ENCODE results near the gene SLC16A10. TPM values are rescaled to one million over a fixed set of nuclear protein-coding genes. Genes with fewer than 3 reads are reported as not detected.
A peak's percentile ranks its signal among the peaks of the same experiment; 100 is the strongest.
"Not testable (repeated sequence)": the region's sequence is repeated elsewhere in the genome, so short reads cannot be mapped to it uniquely, and the experiment has no call there.

SLC16A10 gene
- total RNA-seq, 1 experiment from 2014 or later, result 5.9 TPM

DNA sequence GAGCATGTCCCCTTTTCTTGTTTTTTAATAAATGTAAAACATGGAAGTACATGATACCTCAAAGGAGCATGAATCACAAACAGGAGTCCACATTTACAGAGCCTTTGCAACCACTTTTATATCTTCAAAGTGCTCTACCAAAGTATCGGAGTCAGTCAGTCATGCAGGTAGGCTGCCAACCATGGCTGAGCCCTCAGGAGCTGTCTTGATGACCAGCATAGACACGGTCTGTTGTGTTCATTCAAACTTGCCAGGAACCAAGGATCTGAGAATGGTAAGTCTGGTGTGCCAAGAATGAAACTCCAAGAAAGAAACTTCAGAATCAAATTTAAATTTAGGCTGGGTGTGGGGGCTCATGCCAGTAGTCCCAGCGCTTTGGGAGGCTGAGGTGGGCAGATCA, 111.5 kb downstream of the SLC16A10 start:
- DNase-seq (ENCODE audit: low read depth, low spot score), result no peak
- in situ Hi-C loops (cut with HindIII; ENCODE audit: low pct_unique_long_range_greater_than_20kb, low sequenced_read_pairs), result no loop called here

DNA sequence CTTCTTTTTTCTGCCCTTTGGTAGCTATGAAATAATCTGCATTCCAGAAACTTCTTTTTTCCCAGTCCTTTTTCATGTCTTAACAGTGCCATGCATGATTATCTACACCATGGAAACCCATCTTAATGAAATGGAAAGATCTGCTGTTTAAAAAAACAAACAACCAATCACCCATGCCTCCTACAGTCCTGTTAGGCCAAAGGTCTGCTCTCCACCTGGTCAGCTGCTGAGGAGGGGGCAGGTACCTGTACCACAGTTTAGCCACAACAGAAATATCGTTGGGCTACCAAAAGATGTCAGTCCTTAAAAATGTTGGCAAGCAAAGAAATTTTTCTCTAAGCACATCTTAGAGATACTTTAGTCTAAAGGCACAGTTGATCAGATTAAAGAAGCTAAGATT, 112.6 kb downstream of the SLC16A10 start:
- no peak for DNase-seq (ENCODE audit: low read depth, low spot score)
- in situ Hi-C loops (cut with HindIII; ENCODE audit: low pct_unique_long_range_greater_than_20kb, low sequenced_read_pairs), result no loop called here

DNA sequence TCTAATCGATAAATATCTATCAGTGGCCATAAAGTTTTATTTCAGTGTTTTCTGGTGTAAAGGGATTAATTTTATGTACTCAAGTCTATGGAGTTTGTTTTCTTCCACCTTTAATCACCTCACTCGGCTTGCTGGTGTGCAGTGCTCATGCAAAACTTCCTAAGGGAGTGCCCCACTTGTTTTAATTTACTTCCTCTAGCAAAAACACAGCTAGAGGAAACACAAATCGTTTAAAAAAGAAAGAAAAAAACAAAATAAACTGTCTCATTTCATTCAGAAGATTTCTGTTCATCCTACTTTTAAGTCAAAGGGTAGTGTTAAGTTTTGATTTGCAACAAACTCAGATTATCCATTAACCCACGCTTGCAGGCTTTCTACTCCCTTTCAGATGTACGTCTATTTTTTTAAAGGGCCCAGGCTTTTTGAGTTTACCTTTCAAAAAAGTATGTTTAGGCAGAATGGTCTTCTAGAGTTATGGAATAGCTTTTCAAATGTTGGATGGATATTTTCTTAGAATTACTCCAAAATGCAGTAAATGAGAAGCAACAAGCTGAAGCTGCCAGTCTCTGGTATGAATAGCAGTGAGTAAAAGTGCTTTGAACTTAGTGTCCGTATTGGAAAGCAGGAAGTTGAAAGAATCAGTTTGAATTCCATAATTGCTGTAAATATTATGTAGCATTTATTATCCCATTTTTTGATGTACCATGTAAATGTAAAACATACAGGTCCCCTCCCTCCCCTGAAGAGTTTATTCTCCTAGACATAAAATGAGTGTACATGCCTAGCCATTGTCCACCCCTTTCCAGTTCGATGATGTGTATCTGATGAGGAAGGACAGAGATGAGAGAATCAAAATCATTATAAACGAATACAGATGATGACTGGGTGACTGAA, 113.3 kb downstream of the SLC16A10 start:
- DNase-seq (ENCODE audit: low read depth, low spot score), result no peak
- in situ Hi-C loops (cut with HindIII; ENCODE audit: low pct_unique_long_range_greater_than_20kb, low sequenced_read_pairs), result no loop called here

DNA sequence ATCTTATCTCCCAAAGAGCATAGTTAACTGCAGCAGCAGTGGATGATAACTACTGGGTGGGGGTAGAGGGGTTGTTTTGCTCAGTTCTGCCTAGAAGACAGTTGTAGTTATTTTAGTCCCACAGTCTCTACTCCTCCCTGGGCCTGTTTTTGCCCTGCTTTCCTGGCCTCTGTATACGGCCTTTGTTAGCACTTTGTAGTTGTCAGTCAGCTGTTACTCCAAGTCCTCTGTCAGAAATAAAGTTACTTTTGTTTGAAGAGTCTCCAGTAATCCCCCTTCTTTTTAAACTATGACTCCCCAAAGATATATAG, 113.9 kb downstream of the SLC16A10 start:
- DNase-seq (ENCODE audit: low read depth, low spot score), result peak; percentile 33
- in situ Hi-C loops (cut with HindIII; ENCODE audit: low pct_unique_long_range_greater_than_20kb, low sequenced_read_pairs), result no loop called here

DNA sequence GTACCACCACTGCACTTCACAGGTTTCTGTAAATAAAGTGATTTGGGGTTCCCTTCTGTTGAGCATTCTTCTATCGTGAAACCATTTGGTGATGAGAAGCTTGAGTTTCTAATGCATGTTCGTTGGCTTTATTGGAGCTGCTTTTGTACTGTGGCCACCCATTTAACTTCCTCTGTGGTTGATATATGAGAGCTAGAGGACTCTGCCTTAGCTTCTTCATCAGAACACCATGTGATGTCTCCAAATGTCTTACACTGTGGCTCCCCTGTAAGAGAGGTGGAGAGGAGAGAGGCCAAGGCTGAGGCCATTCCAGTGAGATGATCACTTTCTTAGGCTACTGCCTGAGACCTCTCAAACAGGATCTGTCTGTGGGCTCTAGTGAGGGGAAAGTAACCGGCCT, 114.5 kb downstream of the SLC16A10 start:
- DNase-seq (ENCODE audit: low read depth, low spot score), result no peak
- in situ Hi-C loops (cut with HindIII; ENCODE audit: low pct_unique_long_range_greater_than_20kb, low sequenced_read_pairs), result no loop called here

DNA sequence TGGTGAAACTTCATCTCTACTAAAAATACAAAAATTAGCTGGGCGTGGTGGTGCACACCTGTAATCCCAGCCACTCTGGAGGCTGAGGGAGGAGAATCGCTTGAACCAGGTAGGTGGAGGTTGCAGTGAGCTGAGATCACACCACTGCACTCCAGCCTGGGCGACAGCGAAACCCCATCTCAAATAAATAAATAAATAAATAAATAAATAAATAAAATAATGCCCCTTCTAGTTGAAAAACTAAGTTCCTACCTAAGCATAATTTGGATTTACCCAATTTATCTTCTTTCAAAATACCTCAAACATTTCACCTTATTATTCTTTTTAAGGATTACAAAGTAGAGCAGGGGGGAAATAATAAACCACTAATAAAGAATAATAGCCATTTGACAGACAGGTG, 116.2 kb downstream of the SLC16A10 start:
- DNase-seq (ENCODE audit: low read depth, low spot score); in situ Hi-C loops (cut with HindIII; ENCODE audit: low pct_unique_long_range_greater_than_20kb, low sequenced_read_pairs): not testable (repeated sequence)

DNA sequence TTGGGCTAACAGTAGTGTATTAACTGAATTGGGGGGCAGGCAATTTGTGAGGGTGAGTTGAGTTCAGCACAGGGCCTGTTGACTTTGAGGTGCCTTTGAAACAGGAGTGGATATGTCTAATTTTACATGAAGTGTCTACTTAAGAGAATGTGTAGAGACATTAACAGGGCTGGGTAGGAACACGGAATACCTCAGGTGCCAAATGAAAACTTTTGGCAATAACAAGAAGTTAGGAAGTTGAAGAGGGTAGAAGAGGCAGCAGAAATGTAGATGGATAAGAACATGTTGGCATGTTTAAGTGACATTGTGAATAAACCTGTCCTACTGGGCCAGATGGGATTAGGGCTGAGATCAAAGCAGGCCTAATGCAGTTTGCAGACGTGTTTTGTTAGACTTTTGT, 117.0 kb downstream of the SLC16A10 start:
- DNase-seq (ENCODE audit: low read depth, low spot score), result no peak
- in situ Hi-C loops (cut with HindIII; ENCODE audit: low pct_unique_long_range_greater_than_20kb, low sequenced_read_pairs), result no loop called here

DNA sequence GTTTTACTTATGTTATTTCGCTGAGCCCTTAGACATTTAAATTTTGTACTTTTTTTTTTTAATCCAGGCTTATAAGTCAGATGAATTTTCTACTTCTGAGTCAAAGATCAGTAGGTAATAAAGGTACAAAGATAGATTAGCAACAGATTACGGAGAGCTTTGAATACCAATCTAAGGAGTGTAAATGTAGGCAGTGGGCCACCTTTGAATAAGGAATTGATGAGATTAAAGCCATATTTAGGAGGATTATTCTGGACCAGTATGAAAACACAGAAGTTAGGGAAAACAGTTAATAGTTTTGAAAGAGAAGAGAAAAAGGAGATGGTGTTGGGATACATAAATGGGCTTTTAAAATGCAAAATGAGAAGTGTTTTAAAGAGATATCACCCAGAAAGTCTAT, 117.6 kb downstream of the SLC16A10 start:
- in situ Hi-C loops (cut with HindIII; ENCODE audit: low pct_unique_long_range_greater_than_20kb, low sequenced_read_pairs), result no loop called here
- no peak for DNase-seq (ENCODE audit: low read depth, low spot score)

DNA sequence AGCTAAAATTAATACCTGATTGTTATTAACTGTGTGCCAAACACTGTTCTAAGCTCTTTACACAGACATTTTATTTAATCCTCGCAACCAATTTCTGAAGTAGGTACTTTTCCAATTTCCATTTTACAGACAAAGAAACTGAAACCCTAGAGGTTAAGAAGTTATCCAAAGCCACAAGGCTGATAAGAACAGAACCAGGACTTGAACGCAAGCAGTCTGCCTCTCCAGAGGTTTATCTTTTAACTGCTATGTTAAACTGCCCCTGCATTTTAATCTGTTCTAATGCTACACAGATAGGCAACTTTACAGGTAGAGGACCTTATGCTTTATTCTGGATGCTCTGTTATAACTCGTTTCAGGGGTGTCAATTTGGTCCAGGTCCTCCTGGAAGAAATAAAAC, 118.2 kb downstream of the SLC16A10 start:
- in situ Hi-C loops (cut with HindIII; ENCODE audit: low pct_unique_long_range_greater_than_20kb, low sequenced_read_pairs), result no loop called here
- DNase-seq (ENCODE audit: low read depth, low spot score), result no peak

DNA sequence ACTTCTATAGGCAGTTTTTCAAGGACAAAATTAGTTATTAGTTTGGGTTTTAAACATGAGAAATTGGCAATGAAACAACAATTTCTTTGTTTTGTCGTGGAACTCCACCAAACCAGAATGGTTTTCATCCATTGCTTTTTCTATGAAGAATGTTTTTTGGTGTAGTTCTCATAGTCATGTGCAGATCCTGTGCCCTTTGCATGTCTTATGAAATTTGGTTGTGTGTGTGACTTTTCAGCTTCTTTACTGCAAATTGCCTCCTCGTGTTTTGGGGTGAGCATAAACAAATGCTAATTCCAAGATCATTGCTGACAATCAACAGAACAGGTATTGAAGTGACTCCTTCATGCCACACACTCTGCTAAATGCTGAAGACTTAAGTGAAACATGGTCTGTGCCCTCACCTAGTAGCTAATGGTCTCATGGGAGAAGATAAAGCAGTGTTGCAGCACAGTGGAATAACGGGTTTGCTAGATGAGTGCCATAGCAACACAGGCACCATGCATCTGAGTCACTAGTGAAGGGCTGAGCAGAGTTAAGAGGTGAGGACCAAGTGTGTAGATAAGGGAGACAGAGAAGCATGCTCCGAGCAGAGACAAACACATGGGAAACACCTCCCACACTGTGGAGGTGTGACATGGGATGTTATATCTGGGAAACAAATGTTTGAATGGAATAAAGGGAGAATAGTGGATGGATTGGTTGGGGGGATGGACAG, 120.0 kb downstream of the SLC16A10 start:
- DNase-seq (ENCODE audit: low read depth, low spot score), result peak; percentile 35

DNA sequence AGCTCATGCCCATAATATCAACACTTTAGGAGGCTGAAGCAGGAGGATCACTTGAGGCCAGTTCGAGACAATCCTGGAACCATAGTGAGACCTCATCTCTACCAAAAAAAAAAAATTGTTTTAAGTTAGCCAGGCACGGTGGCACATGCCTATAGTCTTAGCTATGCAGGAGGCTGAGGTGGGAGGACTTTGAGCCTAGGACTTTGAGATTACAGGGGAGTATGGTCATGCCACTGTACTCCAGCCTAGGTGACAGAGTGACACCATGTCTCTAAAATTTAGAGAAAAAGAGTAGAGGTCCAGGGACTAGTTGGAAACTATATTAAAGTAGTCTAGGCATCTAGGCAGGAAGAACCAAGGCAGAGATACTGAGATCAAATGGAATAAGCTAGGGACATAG, 121.6 kb downstream of the SLC16A10 start:
- DNase-seq (ENCODE audit: low read depth, low spot score), result no peak
- in situ Hi-C loops (cut with HindIII; ENCODE audit: low pct_unique_long_range_greater_than_20kb, low sequenced_read_pairs), result no loop called here

More for the DNA sequence above, 120.0 kb downstream of the SLC16A10 start:
- in situ Hi-C loops (cut with HindIII; ENCODE audit: low pct_unique_long_range_greater_than_20kb, low sequenced_read_pairs), result no loop called here

DNA sequence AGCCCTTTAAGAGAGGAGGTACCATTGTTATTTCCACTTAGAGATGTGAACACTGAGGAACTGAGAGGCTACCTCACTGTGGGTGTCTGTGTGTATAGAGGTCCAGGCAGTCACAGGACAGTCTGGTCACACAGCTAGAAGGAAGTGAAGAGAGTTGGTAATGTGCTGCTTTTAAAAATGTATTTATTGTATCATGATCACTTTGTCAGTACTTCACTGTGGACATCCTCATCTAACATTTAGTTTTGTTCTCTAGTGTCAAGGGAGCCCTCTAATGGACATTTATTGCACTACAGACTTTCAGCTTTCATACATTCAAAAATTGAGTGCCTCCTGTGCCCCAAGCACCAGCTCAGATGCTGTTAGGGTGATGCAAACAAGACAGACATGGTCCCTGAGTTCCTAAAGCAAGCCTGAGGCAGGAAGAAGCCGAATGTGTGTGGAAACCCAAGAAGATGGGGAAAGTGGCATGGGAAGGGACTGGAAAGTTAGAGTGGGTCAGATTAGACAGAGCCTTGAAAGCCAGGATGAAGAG, 123.0 kb downstream of the SLC16A10 start:
- in situ Hi-C loops (cut with HindIII; ENCODE audit: low pct_unique_long_range_greater_than_20kb, low sequenced_read_pairs), result no loop called here
- peak; percentile 82 for DNase-seq (ENCODE audit: low read depth, low spot score)

DNA sequence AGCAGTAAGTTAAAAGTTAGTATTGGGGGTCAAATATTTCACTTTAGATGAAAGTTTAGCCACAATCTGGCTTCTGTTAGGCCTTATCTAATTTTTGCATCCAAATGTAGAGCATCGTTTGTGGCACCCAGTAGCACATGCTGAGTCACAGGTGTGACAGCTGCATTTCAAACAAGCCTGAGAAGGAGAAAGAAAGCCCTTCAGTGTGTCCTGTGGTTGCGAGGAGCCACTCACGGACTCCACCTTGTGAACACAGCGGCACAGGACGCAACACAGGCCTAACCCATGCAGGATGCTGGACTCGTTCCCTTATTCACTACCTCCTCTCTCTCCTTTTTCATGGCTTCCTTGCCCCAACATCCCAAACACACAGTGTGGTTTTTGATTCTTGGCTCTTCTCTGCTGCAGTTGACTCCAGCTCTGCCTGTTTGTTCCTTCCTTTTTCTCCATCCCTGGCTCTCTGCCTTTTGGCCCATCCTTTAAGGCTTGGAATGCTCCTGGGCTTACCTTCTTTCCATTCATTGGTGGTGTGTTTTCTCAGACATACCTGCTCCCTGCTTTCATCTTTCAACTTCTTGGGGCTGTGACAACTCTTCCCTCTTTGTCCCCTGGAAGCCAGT, 124.2 kb downstream of the SLC16A10 start:
- in situ Hi-C loops (cut with HindIII; ENCODE audit: low pct_unique_long_range_greater_than_20kb, low sequenced_read_pairs), result no loop called here
- no peak for DNase-seq (ENCODE audit: low read depth, low spot score)

DNA sequence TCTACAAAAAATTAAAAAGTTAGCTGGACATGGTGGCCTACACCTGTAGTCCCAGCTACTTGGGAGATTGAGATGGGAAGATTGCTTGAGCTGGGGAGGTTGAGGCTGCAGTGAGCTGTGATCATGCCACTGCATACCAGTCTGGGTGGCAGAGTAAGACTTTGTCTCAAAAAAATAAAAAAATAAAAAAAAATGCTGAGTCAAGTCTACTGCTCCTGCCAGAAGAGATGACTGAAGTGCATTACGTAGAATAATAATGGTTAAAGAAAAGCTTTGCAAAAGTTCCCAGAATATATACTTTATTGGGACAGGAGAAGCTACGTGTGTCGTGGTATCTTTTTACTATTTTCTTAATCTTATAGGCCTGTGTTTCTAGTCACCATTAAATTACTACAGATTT, 125.3 kb downstream of the SLC16A10 start:
- DNase-seq (ENCODE audit: low read depth, low spot score), result no peak
- in situ Hi-C loops (cut with HindIII; ENCODE audit: low pct_unique_long_range_greater_than_20kb, low sequenced_read_pairs), result no loop called here

DNA sequence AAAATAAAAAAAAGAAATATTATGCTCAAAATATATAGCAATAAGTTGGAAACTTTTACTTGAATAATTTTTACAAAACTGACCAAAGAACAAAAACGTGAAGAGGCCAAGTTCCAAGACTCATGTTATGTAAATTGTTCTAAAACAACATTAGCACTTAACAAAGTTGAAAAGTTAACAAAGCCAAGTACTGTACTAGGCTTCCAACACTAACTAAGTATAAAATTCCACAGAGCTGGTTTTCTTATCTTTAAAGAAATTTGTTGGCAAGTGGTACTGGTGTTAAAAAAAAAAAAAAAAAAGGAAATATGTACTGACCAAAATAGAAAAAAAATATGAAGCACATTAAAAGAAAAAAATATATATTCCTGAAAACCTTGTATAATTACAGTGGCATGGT, 127.8 kb downstream of the SLC16A10 start:
- in situ Hi-C loops (cut with HindIII; ENCODE audit: low pct_unique_long_range_greater_than_20kb, low sequenced_read_pairs), result no loop called here

DNA sequence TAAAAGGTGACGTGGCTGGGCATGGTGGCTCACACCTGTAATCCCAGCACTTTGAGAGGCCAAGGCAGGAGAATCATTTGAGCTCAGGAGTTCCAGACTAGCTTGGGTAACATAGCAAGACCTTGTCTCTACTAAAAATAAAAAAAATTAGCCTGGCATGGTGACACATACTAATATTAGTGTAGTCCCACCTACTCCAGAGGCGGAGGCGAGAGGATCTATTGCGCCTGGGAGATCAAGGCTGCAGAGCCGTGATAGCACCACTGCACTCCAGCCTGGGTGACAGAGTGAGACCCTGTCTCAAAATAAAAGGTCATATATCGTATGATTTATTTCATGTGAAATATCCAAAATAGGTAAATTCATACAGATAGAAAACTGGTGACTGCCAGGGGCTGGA, 132.5 kb downstream of the SLC16A10 start:
- in situ Hi-C loops (cut with HindIII; ENCODE audit: low pct_unique_long_range_greater_than_20kb, low sequenced_read_pairs), result no loop called here

More for the DNA sequence above, 127.8 kb downstream of the SLC16A10 start:
- no peak for DNase-seq (ENCODE audit: low read depth, low spot score)

DNA sequence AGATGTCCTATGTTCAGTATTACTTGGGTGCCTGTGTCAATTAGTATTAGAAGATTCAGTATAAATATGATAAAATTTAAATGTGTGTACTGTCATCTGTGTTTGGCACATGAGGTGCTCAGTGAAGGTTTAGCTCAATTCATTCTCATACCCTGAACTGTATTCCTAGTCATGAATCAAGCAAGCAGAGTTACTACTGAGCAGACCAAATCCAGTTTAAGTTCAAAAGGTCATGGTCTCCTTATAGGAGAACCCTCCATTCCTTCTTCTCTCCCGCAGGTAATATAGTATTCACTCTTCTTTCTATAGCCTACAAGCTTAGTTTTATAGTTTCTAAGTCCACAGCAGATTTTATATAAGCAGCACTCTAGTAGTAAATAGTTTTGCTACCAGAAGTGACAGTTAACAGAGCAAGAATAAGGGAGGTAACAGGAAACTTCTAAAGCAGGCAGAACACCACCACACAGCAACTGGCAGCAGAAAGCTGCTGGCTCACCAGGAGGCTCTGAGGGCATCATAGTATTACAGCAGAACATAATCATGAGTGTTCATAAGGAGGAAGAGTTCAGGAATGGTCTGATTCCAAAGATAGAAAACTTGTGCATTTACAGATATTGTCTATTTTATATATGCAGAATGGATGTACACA, 133.2 kb downstream of the SLC16A10 start:
- in situ Hi-C loops (cut with HindIII; ENCODE audit: low pct_unique_long_range_greater_than_20kb, low sequenced_read_pairs), result no loop called here
- DNase-seq (ENCODE audit: low read depth, low spot score), result no peak

More for the DNA sequence above, 132.5 kb downstream of the SLC16A10 start:
- no peak for DNase-seq (ENCODE audit: low read depth, low spot score)

DNA sequence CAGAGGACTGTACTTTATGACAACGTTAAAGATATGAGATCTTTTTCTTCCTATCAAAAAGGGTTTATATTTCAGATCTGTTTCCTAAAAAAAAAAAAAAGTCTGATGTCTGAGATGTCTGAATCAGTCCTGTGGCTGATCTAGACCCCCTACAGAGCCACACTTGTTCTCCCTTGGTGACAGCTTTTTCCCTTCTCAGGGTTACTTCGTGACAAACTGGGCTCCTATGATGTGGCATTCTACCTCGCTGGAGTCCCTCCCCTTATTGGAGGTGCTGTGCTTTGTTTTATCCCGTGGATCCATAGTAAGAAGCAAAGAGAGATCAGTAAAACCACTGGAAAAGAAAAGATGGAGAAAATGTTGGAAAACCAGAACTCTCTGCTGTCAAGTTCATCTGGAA, 134.5 kb downstream of the SLC16A10 start:
- no peak for DNase-seq (ENCODE audit: low read depth, low spot score)
- in situ Hi-C loops (cut with HindIII; ENCODE audit: low pct_unique_long_range_greater_than_20kb, low sequenced_read_pairs), result no loop called here
